Caco-2 (cell line): ENCODE data around the gene SPAG17. TPM values are rescaled to one million over a fixed set of nuclear protein-coding genes. Genes with fewer than 3 reads are reported as not detected.

ENCODE experiments used
- BruUV-seq: library from RNA; stranded (reverse); fragments of 400-500 nt; replicated peaks from 2 replicates; lab custom pipeline; 2021; lab: Mats Ljungman, UMichigan
- CTCF ChIA-PET: fragments of 300-600 bp; sonication (Branson Sonifier 250); formaldehyde crosslinking; loops from one replicate; lab custom pipeline; 2022; ENCODE audit warnings: antibody characterized with exemption; lab: Charles Lee
- POLR2A ChIA-PET: fragments of 300-600 bp; sonication (Branson Sonifier 250); formaldehyde crosslinking; loops from one replicate; lab custom pipeline; 2022; ENCODE audit warnings: antibody characterized with exemption; lab: Charles Lee
- DNase-seq, 2 experiments: peaks; one replicate each; pipeline versions ENCODE4 v3.0.0 to v3.0.0-alpha.2; 2020 to 2022
- H3K27me3 ChIP-seq: replicated peaks from 2 replicates; pipeline ENCODE4 v1.6.0; 2011; ENCODE audit warnings: low read length; ENCODE audit not compliant: control insufficient read depth, insufficient read depth
- H3K36me3 ChIP-seq: 2 replicates; pipeline ENCODE4 v1.5.1; 2011; ENCODE audit warnings: low read length; ENCODE audit not compliant: control insufficient read depth, insufficient read depth
- H3K4me1 ChIP-seq: fragments of 250-450 bp; sonication (Bioruptor Pico); 2 replicates; pipeline ENCODE4 v1.5.1; 2020; ENCODE audit warnings: mild to moderate bottlenecking
- H3K4me3 ChIP-seq: 2 replicates; pipeline ENCODE4 v1.5.1; 2011; ENCODE audit warnings: low read depth, mild to moderate bottlenecking, control low read depth, low read length
- H3K9me3 ChIP-seq: fragments of 250-450 bp; sonication (Bioruptor Pico); 2 replicates; pipeline ENCODE4 v1.5.1; 2020; ENCODE audit warnings: mild to moderate bottlenecking, moderate library complexity
- H3K27ac Mint-ChIP-seq: one replicate; pipeline ENCODE4 v1.8.0; 2022; ENCODE audit warnings: mixed read lengths; ENCODE audit not compliant: unreplicated experiment
- H3K27me3 Mint-ChIP-seq: one replicate; pipeline ENCODE4 v1.8.0; 2022; ENCODE audit warnings: mixed read lengths; ENCODE audit not compliant: insufficient read depth, unreplicated experiment
- H3K36me3 Mint-ChIP-seq: one replicate; pipeline ENCODE4 v1.8.0; 2022; ENCODE audit warnings: mild to moderate bottlenecking, mixed read lengths; ENCODE audit not compliant: insufficient read depth, unreplicated experiment
- H3K4me1 Mint-ChIP-seq: one replicate; pipeline ENCODE4 v1.8.0; 2022; ENCODE audit warnings: low read depth, mixed read lengths; ENCODE audit not compliant: unreplicated experiment
- H3K4me3 Mint-ChIP-seq: one replicate; pipeline ENCODE4 v1.8.0; 2022; ENCODE audit warnings: mild to moderate bottlenecking, moderate library complexity, mixed read lengths; ENCODE audit not compliant: unreplicated experiment
- H3K9me3 Mint-ChIP-seq: one replicate; pipeline ENCODE4 v1.8.0; 2022; ENCODE audit warnings: mixed read lengths; ENCODE audit not compliant: unreplicated experiment
- intact Hi-C: fragments of 100-400 bp; cut with micrococcal nuclease; formaldehyde crosslinking; loops from one replicate; pipeline ENCODE4 v1.10.0; 2022; ENCODE audit not compliant: unreplicated experiment
- total RNA-seq: library from RNA; stranded (reverse); gene quantifications from 2 replicates; pipeline ENCODE4 v1.2.3, GENCODE V29; 2022
- TF ChIP-seq, protein P1 (sequence below), 2 experiments: fragments of 200-600 bp in 1 of 2; IDR thresholded peaks; 1 replicate in 1 of 2; 2 replicates in 1 of 2; pipeline versions ENCODE4 v1.5.1 to v1.8.0; 2011 to 2022; ENCODE audit warnings: antibody characterized with exemption in 1 of 2, control low read depth in 1 of 2, inconsistent platforms in 1 of 2, low read depth in 1 of 2, low read length in 1 of 2, mild to moderate bottlenecking in 1 of 2, moderate library complexity in 1 of 2; ENCODE audit not compliant: insufficient read depth in 1 of 2, severe bottlenecking in 1 of 2, unreplicated experiment in 1 of 2

SPAG17 gene
- total RNA-seq, 1 experiment from 2014 or later: not detected

DNA sequence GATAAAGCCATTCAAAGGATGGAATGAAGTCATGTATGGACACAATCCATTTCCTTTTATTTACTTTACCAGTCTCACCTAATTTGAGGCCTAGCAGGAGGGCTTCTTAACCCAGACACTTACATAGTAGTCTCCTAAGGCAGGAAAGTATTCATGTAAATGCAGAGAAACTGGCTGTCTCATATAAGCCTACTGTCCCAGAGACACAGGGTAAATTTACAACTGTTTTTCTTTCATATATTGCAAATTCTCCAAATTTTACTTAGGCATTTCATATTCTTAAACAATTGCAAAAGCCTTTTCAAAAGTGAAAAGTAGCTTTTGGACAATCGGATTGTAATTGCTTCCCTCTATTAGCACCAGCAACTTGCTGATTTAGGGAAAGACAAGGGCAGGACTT, 29.9 kb downstream of the SPAG17 start:
- Mint-ChIP-seq H3K4me1 (no peaks in the 10 kb centered on the region), H3K27ac (no peak overlapping the region), H3K4me3 (no peak overlapping the region), H3K27me3 (peaks cover under 1% of the 10 kb centered on the region), H3K36me3 (no peaks in the 10 kb centered on the region), H3K9me3 (no peaks in the 10 kb centered on the region)
- Histone ChIP-seq H3K4me1 (no peaks in the 10 kb centered on the region), H3K4me3 (no peak overlapping the region), H3K9me3 (no peaks in the 10 kb centered on the region), H3K27me3 (no peaks in the 10 kb centered on the region), H3K36me3 (no peaks in the 10 kb centered on the region)
- intact Hi-C loops: no loop called here
- no TSS peak for BruUV-seq
- no peak for DNase-seq
- TF ChIP-seq, protein P1, sequence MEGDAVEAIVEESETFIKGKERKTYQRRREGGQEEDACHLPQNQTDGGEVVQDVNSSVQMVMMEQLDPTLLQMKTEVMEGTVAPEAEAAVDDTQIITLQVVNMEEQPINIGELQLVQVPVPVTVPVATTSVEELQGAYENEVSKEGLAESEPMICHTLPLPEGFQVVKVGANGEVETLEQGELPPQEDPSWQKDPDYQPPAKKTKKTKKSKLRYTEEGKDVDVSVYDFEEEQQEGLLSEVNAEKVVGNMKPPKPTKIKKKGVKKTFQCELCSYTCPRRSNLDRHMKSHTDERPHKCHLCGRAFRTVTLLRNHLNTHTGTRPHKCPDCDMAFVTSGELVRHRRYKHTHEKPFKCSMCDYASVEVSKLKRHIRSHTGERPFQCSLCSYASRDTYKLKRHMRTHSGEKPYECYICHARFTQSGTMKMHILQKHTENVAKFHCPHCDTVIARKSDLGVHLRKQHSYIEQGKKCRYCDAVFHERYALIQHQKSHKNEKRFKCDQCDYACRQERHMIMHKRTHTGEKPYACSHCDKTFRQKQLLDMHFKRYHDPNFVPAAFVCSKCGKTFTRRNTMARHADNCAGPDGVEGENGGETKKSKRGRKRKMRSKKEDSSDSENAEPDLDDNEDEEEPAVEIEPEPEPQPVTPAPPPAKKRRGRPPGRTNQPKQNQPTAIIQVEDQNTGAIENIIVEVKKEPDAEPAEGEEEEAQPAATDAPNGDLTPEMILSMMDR (IDR thresholded peaks at IDR 0.05; ENCODE audit: insufficient read depth in 1 of 2, low read depth in 1 of 2, low read length in 1 of 2, severe bottlenecking in 1 of 2, unreplicated experiment in 1 of 2): no peak
- POLR2A ChIA-PET: no interaction called here
- CTCF ChIA-PET: no interaction called here

DNA sequence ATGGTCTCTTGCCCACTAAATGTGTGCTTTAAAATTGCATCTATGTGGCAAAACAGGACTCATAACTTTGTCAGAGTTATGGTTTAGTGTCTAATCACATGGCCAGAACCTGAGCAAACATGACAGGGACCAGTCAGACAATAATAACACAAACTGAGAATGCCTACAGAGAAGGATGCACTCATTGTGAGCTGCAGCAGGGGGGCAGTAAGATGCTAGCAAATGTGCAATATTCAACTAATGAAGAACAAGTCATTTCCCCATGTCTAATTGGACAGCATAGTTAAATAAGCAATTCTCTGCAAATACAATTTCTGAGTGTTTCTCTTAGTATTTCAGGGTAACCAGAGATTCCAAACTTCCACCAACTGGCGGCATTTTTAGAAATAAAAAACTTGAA, 30.8 kb downstream of the SPAG17 start:
- no peak overlapping the region for H3K27ac Mint-ChIP-seq
- ChIA-PET POLR2A (no interaction called here), CTCF (no interaction called here)
- H3K36me3 Mint-ChIP-seq: no peaks in the 10 kb centered on the region
- no peaks in the 10 kb centered on the region for H3K4me1 ChIP-seq
- intact Hi-C loops: loop anchor here (1.0 to 5.0 kb wide), 2 partner anchors 93 to 853 kb away; no protein-coding TSS in a partner anchor
- H3K27me3 Mint-ChIP-seq: no peaks in the 10 kb centered on the region
- no peaks in the 10 kb centered on the region for H3K4me1 Mint-ChIP-seq
- no peaks in the 10 kb centered on the region for H3K27me3 ChIP-seq
- no peak overlapping the region for H3K4me3 ChIP-seq
- H3K36me3 ChIP-seq: no peaks in the 10 kb centered on the region
- peak in 1 of 2 experiments; percentile 2 for DNase-seq
- no TSS peak for BruUV-seq
- no peaks in the 10 kb centered on the region for H3K9me3 ChIP-seq
- no peak overlapping the region for H3K4me3 Mint-ChIP-seq
- TF ChIP-seq, protein P1 (IDR thresholded peaks at IDR 0.05; ENCODE audit: insufficient read depth in 1 of 2, low read depth in 1 of 2, low read length in 1 of 2, severe bottlenecking in 1 of 2, unreplicated experiment in 1 of 2): peak in 1 of 2 experiments; percentile 12
- H3K9me3 Mint-ChIP-seq: no peaks in the 10 kb centered on the region

- Histone ChIP-seq H3K9me3 (no peaks in the 10 kb centered on the region), H3K4me3 (no peak overlapping the region), H3K36me3 (no peaks in the 10 kb centered on the region), H3K27me3 (no peaks in the 10 kb centered on the region), H3K4me1 (no peaks in the 10 kb centered on the region)
- DNase-seq: peak in 1 of 2 experiments; percentile 41
- no TSS peak for BruUV-seq
- Mint-ChIP-seq H3K4me1 (no peaks in the 10 kb centered on the region), H3K36me3 (no peaks in the 10 kb centered on the region), H3K27me3 (peaks cover 4% of the 10 kb centered on the region), H3K9me3 (no peaks in the 10 kb centered on the region), H3K27ac (no peak overlapping the region), H3K4me3 (no peak overlapping the region)
- TF ChIP-seq, protein P1 (IDR thresholded peaks at IDR 0.05; ENCODE audit: insufficient read depth in 1 of 2, low read depth in 1 of 2, low read length in 1 of 2, severe bottlenecking in 1 of 2, unreplicated experiment in 1 of 2): peak; percentile 35 to 57
- intact Hi-C loops: loop anchor here (1.0 to 5.0 kb wide), 3 partner anchors 74 to 856 kb away; no protein-coding TSS in a partner anchor
- CTCF ChIA-PET: no interaction called here
- POLR2A ChIA-PET: no interaction called here
Observed at GRCh38 chr1:118151312-118151937, 33.6 kb downstream of the SPAG17 start.
